ENCODE measurements around the gene WDR82. TPM values are rescaled to one million over a fixed set of nuclear protein-coding genes. Genes with fewer than 3 reads are reported as not detected.

Gene WDR82
- total RNA-seq, 2 donors from 2014 or later = 81.1 to 106 TPM

- Mint-ChIP-seq H3K27ac (peak overlapping the region; percentile 84), H3K36me3 (ENCODE audit: low read depth) (no peaks in the 10 kb centered on the region), H3K4me1 (peaks cover 23% of the 10 kb centered on the region), H3K27me3 (no peaks in the 10 kb centered on the region), H3K4me3 (no peak overlapping the region), H3K9me3 (no peaks in the 10 kb centered on the region)
- no peak for ATAC-seq (replicated peaks)
Observed at GRCh38 chr3:52315006-52315405, 36.6 kb upstream of the WDR82 start.

GRCh38 chr3:52314489-52314888 is 36.0 kb upstream of the WDR82 start:
- Mint-ChIP-seq H3K4me3 (no peak overlapping the region), H3K27ac (peak overlapping the region; percentile 84), H3K27me3 (no peaks in the 10 kb centered on the region), H3K36me3 (ENCODE audit: low read depth) (no peaks in the 10 kb centered on the region), H3K4me1 (peaks cover 26% of the 10 kb centered on the region), H3K9me3 (no peaks in the 10 kb centered on the region)
- no peak for ATAC-seq (replicated peaks)

GRCh38 chr3:52313774-52314188 is 35.3 kb upstream of the WDR82 start:
- Mint-ChIP-seq H3K27ac (peak overlapping the region; percentile 84), H3K4me1 (peaks cover 26% of the 10 kb centered on the region), H3K27me3 (no peaks in the 10 kb centered on the region), H3K9me3 (no peaks in the 10 kb centered on the region), H3K36me3 (ENCODE audit: low read depth) (no peaks in the 10 kb centered on the region), H3K4me3 (no peak overlapping the region)
- peak; percentile 69 for ATAC-seq (replicated peaks)

- Mint-ChIP-seq H3K27me3 (no peaks in the 10 kb centered on the region), H3K27ac (peak overlapping the region; percentile 84), H3K36me3 (ENCODE audit: low read depth) (no peaks in the 10 kb centered on the region), H3K4me3 (no peak overlapping the region), H3K4me1 (peaks cover 26% of the 10 kb centered on the region), H3K9me3 (no peaks in the 10 kb centered on the region)
- ATAC-seq (replicated peaks) = no peak
Observed at GRCh38 chr3:52313188-52313773, 34.8 kb upstream of the WDR82 start.

- Mint-ChIP-seq H3K4me1 (peaks cover 16% of the 10 kb centered on the region), H3K4me3 (no peak overlapping the region), H3K9me3 (no peaks in the 10 kb centered on the region), H3K27me3 (no peaks in the 10 kb centered on the region), H3K27ac (no peak overlapping the region), H3K36me3 (ENCODE audit: low read depth) (no peaks in the 10 kb centered on the region)
- ATAC-seq (replicated peaks) = no peak
Observed at GRCh38 chr3:52311576-52312119, 33.2 kb upstream of the WDR82 start.

GRCh38 chr3:52310861-52311575 is 32.6 kb upstream of the WDR82 start:
- no peak overlapping the region for H3K4me3 Mint-ChIP-seq
- no peaks in the 10 kb centered on the region for H3K36me3 Mint-ChIP-seq (ENCODE audit: low read depth)
- peak overlapping the region; percentile 58 for H3K27ac Mint-ChIP-seq
- H3K9me3 Mint-ChIP-seq = no peaks in the 10 kb centered on the region
- H3K4me1 Mint-ChIP-seq = peaks cover 20% of the 10 kb centered on the region
- ATAC-seq (replicated peaks) = peak; percentile 69
- no peaks in the 10 kb centered on the region for H3K27me3 Mint-ChIP-seq

- Mint-ChIP-seq H3K4me1 (peaks cover 24% of the 10 kb centered on the region), H3K4me3 (no peak overlapping the region), H3K27me3 (no peaks in the 10 kb centered on the region), H3K27ac (peak overlapping the region; percentile 23), H3K36me3 (ENCODE audit: low read depth) (no peaks in the 10 kb centered on the region), H3K9me3 (no peaks in the 10 kb centered on the region)
- ATAC-seq (replicated peaks) = no peak
Observed at GRCh38 chr3:52308308-52308707, 29.9 kb upstream of the WDR82 start.

GRCh38 chr3:52306978-52307377 is 28.5 kb upstream of the WDR82 start:
- H3K27ac Mint-ChIP-seq = no peak overlapping the region
- no peaks in the 10 kb centered on the region for H3K36me3 Mint-ChIP-seq (ENCODE audit: low read depth)
- H3K9me3 Mint-ChIP-seq = no peaks in the 10 kb centered on the region
- ATAC-seq (replicated peaks) = no peak
- H3K27me3 Mint-ChIP-seq = no peaks in the 10 kb centered on the region
- H3K4me3 Mint-ChIP-seq = no peak overlapping the region
- peaks cover 19% of the 10 kb centered on the region for H3K4me1 Mint-ChIP-seq

GRCh38 chr3:52305926-52306325 is 27.5 kb upstream of the WDR82 start:
- no peaks in the 10 kb centered on the region for H3K9me3 Mint-ChIP-seq
- no peaks in the 10 kb centered on the region for H3K27me3 Mint-ChIP-seq
- H3K36me3 Mint-ChIP-seq (ENCODE audit: low read depth) = no peaks in the 10 kb centered on the region
- peak overlapping the region; percentile 64 for H3K27ac Mint-ChIP-seq
- H3K4me3 Mint-ChIP-seq = no peak overlapping the region
- H3K4me1 Mint-ChIP-seq = peaks cover 19% of the 10 kb centered on the region
- ATAC-seq (replicated peaks) = no peak

GRCh38 chr3:52303811-52304210 is 25.4 kb upstream of the WDR82 start:
- H3K36me3 Mint-ChIP-seq (ENCODE audit: low read depth) = no peaks in the 10 kb centered on the region
- H3K4me1 Mint-ChIP-seq = peaks cover 8% of the 10 kb centered on the region
- no peak overlapping the region for H3K4me3 Mint-ChIP-seq
- no peak overlapping the region for H3K27ac Mint-ChIP-seq
- ATAC-seq (replicated peaks) = no peak
- no peaks in the 10 kb centered on the region for H3K27me3 Mint-ChIP-seq
- H3K9me3 Mint-ChIP-seq = no peaks in the 10 kb centered on the region

GRCh38 chr3:52302426-52303145 is 24.1 kb upstream of the WDR82 start:
- Mint-ChIP-seq H3K9me3 (no peaks in the 10 kb centered on the region), H3K4me1 (peaks cover 8% of the 10 kb centered on the region), H3K36me3 (ENCODE audit: low read depth) (no peaks in the 10 kb centered on the region), H3K27ac (no peak overlapping the region), H3K4me3 (no peak overlapping the region), H3K27me3 (no peaks in the 10 kb centered on the region)
- ATAC-seq (replicated peaks) = no peak

GRCh38 chr3:52299879-52300611 is 21.6 kb upstream of the WDR82 start:
- Mint-ChIP-seq H3K9me3 (no peaks in the 10 kb centered on the region), H3K36me3 (ENCODE audit: low read depth) (no peaks in the 10 kb centered on the region), H3K4me1 (peaks cover 5% of the 10 kb centered on the region), H3K27me3 (no peaks in the 10 kb centered on the region), H3K27ac (peak overlapping the region; percentile 54), H3K4me3 (no peak overlapping the region)
- peak; percentile 24 for ATAC-seq (replicated peaks)

GRCh38 chr3:52299247-52299878 is 20.9 kb upstream of the WDR82 start:
- no peaks in the 10 kb centered on the region for H3K36me3 Mint-ChIP-seq (ENCODE audit: low read depth)
- ATAC-seq (replicated peaks) = no peak
- no peaks in the 10 kb centered on the region for H3K9me3 Mint-ChIP-seq
- H3K4me3 Mint-ChIP-seq = no peak overlapping the region
- peak overlapping the region; percentile 54 for H3K27ac Mint-ChIP-seq
- H3K27me3 Mint-ChIP-seq = no peaks in the 10 kb centered on the region
- peaks cover 5% of the 10 kb centered on the region for H3K4me1 Mint-ChIP-seq

All from activated T-helper 17 cell treated with anti-CD3 and anti-CD28 coated beads, Interleukin-2, amount 50 U/mL, for 72 hours (primary cell).